Measurements from ENCODE around the gene XPO1.

DNA sequence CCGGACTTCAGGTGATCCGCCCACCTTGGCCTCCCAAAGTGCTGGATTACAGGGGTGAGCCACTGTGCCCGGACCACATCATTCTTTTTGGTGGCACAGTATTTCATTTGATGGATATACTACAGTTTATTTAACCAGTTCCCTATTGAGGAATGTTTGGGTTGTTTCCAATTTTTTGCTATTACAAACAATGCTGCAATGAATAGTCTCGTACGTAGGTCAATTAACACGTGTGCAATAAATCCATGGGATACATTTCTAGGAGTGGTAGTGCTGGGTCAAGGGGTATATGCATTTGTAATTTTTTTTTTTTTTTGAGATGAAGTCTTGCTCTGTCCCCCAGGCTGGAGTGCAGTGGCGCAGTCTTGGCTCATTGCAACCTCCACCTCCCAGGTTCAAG is 28.4 kb upstream of the XPO1 start:
- TF ChIP-seq, protein P1, sequence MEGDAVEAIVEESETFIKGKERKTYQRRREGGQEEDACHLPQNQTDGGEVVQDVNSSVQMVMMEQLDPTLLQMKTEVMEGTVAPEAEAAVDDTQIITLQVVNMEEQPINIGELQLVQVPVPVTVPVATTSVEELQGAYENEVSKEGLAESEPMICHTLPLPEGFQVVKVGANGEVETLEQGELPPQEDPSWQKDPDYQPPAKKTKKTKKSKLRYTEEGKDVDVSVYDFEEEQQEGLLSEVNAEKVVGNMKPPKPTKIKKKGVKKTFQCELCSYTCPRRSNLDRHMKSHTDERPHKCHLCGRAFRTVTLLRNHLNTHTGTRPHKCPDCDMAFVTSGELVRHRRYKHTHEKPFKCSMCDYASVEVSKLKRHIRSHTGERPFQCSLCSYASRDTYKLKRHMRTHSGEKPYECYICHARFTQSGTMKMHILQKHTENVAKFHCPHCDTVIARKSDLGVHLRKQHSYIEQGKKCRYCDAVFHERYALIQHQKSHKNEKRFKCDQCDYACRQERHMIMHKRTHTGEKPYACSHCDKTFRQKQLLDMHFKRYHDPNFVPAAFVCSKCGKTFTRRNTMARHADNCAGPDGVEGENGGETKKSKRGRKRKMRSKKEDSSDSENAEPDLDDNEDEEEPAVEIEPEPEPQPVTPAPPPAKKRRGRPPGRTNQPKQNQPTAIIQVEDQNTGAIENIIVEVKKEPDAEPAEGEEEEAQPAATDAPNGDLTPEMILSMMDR (IDR thresholded peaks at IDR 0.05; ENCODE audit: poor library complexity, severe bottlenecking) = no peak
- no peak for TF ChIP-seq EP300 (conservative IDR thresholded peaks at IDR 0.05; ENCODE audit: poor library complexity, severe bottlenecking)

Measured in neural cell (in vitro differentiated cells).